Thoracic aorta (tissue), 2 donors: Measurements from ENCODE around the gene PPP5C. TPM values are rescaled to one million over a fixed set of nuclear protein-coding genes. Genes with fewer than 3 reads are reported as not detected.

ENCODE experiments used
- ATAC-seq: fragments of 150-250 bp; one replicate; pipeline ENCODE4 v1.8.0; 2017; ENCODE audit warnings: low read depth; ENCODE audit not compliant: insufficient number of reproducible peaks, low FRiP score
- DNase-seq: peaks from one replicate; pipeline ENCODE4 v3.0.0-alpha.2; 2020; ENCODE audit warnings: low spot score
- H3K27ac ChIP-seq, 2 donors: fragments of 200-600 bp; sonication (generic); 1 replicate in 1 of 2; 2 replicates in 1 of 2; pipeline ENCODE4 v1.5.1; 2016; ENCODE audit warnings: mild to moderate bottlenecking in 2 of 2, moderate library complexity in 2 of 2
- H3K27me3 ChIP-seq: fragments of 200-600 bp; sonication (generic); replicated peaks from 2 replicates; pipeline ENCODE4 v1.6.0; 2016; ENCODE audit warnings: mild to moderate bottlenecking; ENCODE audit not compliant: insufficient read depth
- H3K36me3 ChIP-seq: fragments of 200-600 bp; sonication (generic); one replicate; pipeline ENCODE4 v1.5.1; 2016
- H3K4me1 ChIP-seq, 2 donors: fragments of 200-600 bp; sonication (generic); 1 replicate in 1 of 2; 2 replicates in 1 of 2; pipeline versions ENCODE4 v1.5.1 to v1.6.0; 2016; ENCODE audit warnings: low read depth in 2 of 2, mild to moderate bottlenecking in 1 of 2; ENCODE audit not compliant: control insufficient read depth in 1 of 2
- H3K4me3 ChIP-seq: fragments of 200-600 bp; sonication (generic); 2 replicates; pipeline ENCODE4 v1.5.1; 2016; ENCODE audit warnings: mild to moderate bottlenecking
- H3K9me3 ChIP-seq: fragments of 200-600 bp; sonication (generic); 2 replicates; pipeline ENCODE4 v1.5.1; 2016
- total RNA-seq, 2 donors: library from RNA; depleted of rRNA; stranded (reverse); fragments of >200 nt; gene quantifications; one replicate each; pipeline versions ENCODE4 v1.1.0 to v1.2.3, GENCODE V29; 2016
- TF ChIP-seq, protein P1 (sequence below): fragments of 200-600 bp; sonication (generic); IDR thresholded peaks from one replicate; pipeline ENCODE4 v1.5.1; 2019; ENCODE audit warnings: antibody characterized with exemption

PPP5C gene
- total RNA-seq, 2 donors from 2014 or later: 60.6 to 107 TPM

DNA sequence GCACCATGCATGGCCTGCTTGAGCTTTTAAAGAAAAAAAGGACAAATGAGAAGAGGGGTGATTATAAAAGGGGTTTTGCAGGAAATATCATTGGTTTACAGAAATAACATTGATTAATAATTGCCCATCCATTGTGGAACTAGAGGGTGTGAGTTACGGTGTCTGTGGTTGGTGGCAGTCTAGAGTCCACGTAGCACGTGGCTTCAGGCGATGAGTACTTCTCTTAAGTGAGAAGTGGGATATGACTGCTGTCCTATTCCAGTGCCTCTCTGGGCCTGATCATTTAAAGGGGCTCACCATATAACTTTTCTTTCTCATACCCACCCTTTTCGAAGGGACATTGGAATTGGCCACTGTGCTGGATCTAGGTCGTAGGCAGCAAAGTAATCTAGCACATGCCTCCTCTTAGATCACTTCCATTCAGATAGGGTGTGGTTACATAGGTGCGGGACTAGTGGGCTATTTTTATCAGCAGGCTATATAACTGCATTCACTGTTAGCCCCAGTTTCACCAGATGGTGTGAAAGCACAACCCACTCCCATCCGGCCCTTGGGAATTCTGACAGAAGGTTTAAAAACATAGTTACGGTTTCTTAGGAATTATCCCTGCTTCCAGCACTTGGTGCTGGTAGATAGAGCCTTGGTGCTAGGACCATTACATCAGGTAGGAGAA, 19.9 kb downstream of the PPP5C start:
- no peak for DNase-seq
- Histone ChIP-seq H3K36me3 (peaks cover 10% of the 10 kb centered on the region), H3K4me3 (no peak overlapping the region), H3K9me3 (no peaks in the 10 kb centered on the region), H3K27me3 (no peaks in the 10 kb centered on the region), H3K27ac (no peak overlapping the region), H3K4me1 (peaks cover 0 to 2% of the 10 kb centered on the region in 2 donors)
- no peak for ATAC-seq
- TF ChIP-seq, protein P1, sequence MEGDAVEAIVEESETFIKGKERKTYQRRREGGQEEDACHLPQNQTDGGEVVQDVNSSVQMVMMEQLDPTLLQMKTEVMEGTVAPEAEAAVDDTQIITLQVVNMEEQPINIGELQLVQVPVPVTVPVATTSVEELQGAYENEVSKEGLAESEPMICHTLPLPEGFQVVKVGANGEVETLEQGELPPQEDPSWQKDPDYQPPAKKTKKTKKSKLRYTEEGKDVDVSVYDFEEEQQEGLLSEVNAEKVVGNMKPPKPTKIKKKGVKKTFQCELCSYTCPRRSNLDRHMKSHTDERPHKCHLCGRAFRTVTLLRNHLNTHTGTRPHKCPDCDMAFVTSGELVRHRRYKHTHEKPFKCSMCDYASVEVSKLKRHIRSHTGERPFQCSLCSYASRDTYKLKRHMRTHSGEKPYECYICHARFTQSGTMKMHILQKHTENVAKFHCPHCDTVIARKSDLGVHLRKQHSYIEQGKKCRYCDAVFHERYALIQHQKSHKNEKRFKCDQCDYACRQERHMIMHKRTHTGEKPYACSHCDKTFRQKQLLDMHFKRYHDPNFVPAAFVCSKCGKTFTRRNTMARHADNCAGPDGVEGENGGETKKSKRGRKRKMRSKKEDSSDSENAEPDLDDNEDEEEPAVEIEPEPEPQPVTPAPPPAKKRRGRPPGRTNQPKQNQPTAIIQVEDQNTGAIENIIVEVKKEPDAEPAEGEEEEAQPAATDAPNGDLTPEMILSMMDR: no peak

DNA sequence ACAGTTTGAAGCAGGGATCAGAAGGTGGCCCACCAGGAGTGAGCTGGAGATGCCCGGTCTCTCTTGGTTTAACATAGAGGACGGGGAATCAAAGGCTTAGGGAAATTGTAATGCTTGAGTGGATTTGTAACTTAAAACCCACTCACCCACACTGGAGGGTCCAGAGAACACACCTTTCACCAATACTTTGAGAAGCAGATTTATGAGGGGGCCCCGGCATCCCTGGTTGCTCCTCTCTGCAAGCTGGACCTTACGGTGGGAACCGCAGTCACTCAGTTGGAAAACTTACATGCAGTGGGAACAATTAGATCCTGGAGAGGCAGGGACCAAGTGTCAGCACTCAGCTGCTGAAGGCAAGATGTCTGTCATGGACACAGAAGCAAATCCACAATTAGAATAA, 20.5 kb downstream of the PPP5C start:
- no peak for DNase-seq
- H3K36me3 ChIP-seq: peaks cover 10% of the 10 kb centered on the region

DNA sequence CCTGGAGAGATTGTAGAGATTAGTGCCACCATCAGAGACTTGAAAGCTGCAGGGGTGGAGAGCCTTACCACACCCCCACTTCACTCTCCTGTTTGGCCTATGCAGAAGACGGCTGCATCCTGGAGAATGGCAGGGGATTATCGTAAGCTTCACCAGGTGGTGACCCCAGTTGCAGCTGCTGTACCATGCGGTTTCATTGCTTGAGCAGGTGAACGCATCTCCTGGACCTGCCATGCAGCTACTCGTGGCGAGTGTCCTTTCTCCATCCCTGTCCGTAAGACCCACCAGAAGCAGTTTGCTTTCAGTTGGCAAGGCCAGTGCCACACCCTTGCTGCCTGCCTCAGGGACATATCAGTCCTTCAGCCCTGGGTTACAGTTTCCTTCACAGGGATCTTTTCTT, 21.2 kb downstream of the PPP5C start:
- no peaks in the 10 kb centered on the region for H3K27me3 ChIP-seq
- H3K36me3 ChIP-seq: peaks cover 10% of the 10 kb centered on the region
- ATAC-seq: no peak
- no peak overlapping the region for H3K4me3 ChIP-seq
- H3K27ac ChIP-seq: no peak overlapping the region
- no peak for DNase-seq
- peaks cover 5 to 15% of the 10 kb centered on the region in 2 donors for H3K4me1 ChIP-seq
- H3K9me3 ChIP-seq: no peaks in the 10 kb centered on the region
- TF ChIP-seq, protein P1: no peak

More for the DNA sequence above, 20.5 kb downstream of the PPP5C start:
- Histone ChIP-seq H3K27me3 (no peaks in the 10 kb centered on the region), H3K4me1 (peaks cover 0 to 8% of the 10 kb centered on the region in 2 donors), H3K9me3 (no peaks in the 10 kb centered on the region), H3K4me3 (no peak overlapping the region), H3K27ac (no peak overlapping the region)
- TF ChIP-seq, protein P1: no peak
- no peak for ATAC-seq

DNA sequence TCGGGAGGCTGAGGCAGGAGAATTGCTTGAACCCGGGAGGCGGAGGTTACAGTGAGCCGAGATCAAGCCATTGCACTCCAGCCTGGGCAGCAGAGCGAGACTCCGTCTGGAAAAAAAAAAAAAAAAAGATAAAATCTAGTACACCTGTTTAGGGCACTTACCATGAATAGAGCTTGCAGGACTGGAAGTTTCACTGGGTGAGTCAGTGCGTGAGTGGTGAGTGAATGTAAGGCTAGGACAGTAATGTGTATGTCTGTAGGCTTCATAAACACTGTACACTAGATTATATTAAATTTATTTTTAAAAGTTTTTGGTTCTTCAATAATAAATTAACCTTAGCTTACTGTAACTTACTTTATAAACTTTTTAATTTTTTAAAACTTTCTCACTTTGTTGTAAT, 22.9 kb downstream of the PPP5C start:
- no peaks in the 10 kb centered on the region for H3K36me3 ChIP-seq
- ATAC-seq: no peak

DNA sequence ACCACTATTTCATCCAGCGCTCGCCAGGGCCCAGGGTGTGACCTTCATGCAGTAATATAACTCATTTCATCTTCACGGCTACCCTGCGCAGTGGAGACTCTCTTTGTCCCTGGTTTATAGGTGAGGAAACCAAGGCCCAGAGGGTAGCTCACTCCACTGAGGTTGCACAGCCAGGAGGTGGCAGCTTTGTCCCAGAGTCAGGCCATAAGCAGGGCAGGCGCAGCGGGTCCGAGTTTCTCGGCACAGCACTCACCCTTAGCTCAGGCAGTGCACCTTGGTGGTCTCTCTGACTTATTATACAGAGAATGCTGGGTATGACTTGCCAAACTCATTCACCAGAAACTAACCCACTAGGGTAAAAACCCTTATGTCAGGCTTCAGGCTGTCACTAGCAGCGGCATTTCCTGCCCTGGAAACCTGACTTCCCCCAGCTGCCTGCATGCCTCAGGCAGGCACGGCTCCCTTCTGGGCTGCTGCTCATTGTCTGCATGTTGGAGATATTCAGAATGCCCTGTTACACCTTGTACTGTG, 24.5 kb downstream of the PPP5C start:
- Histone ChIP-seq H3K36me3 (peaks cover 8% of the 10 kb centered on the region), H3K4me3 (no peak overlapping the region), H3K9me3 (no peaks in the 10 kb centered on the region), H3K27me3 (no peaks in the 10 kb centered on the region), H3K4me1 (peaks cover 15 to 31% of the 10 kb centered on the region in 2 donors), H3K27ac (no peak overlapping the region)
- TF ChIP-seq, protein P1: no peak
- DNase-seq (no peak), ATAC-seq (no peak)

More for the DNA sequence above, 22.9 kb downstream of the PPP5C start:
- Histone ChIP-seq H3K27me3 (no peaks in the 10 kb centered on the region), H3K4me3 (no peak overlapping the region), H3K27ac (no peak overlapping the region), H3K9me3 (no peaks in the 10 kb centered on the region), H3K4me1 (peaks cover 15 to 31% of the 10 kb centered on the region in 2 donors)
- DNase-seq: no peak
- TF ChIP-seq, protein P1: no peak
